BJ (cell line): ENCODE results near the gene REEP6. TPM values are rescaled to one million over a fixed set of nuclear protein-coding genes. Genes with fewer than 3 reads are reported as not detected.

Experiments used
- CTCF ChIA-PET: fragments of 350-600 bp; formaldehyde crosslinking; extraction: SDS; loops from one replicate; lab custom pipeline; 2021; ENCODE audit warnings: antibody characterized with exemption, inconsistent platforms; lab: Yijun Ruan, JAX
- POLR2A ChIA-PET: fragments of 300-600 bp; sonication (Branson Sonifier 250); formaldehyde crosslinking; extraction: SDS; loops from one replicate; lab custom pipeline; 2021; ENCODE audit warnings: antibody characterized with exemption; lab: Charles Lee
- DNase-seq: peaks from one replicate; pipeline ENCODE4 v3.0.0-alpha.2; 2011; ENCODE audit warnings: low read depth
- H3K27me3 ChIP-seq: 2 replicates; pipeline ENCODE4 v1.6.0; 2011; ENCODE audit warnings: low read length; ENCODE audit not compliant: control insufficient read depth, insufficient read depth
- H3K36me3 ChIP-seq: 2 replicates; pipeline ENCODE4 v1.5.1; 2011; ENCODE audit warnings: low read length; ENCODE audit not compliant: control insufficient read depth, insufficient read depth
- H3K4me3 ChIP-seq: 2 replicates; pipeline ENCODE4 v1.5.1; 2011; ENCODE audit warnings: low read depth, mild to moderate bottlenecking, control low read depth, low read length
- polyA plus RNA-seq: library from polyadenylated mRNA; depleted of rRNA; stranded (reverse); fragments of >200 nt; gene quantifications from 2 replicates; pipeline ENCODE4 v1.2.3, GENCODE V29; 2011
- TF ChIP-seq, protein P1 (sequence below): IDR thresholded peaks from 2 replicates; pipeline ENCODE4 v1.5.1; 2011; ENCODE audit warnings: low read depth, mild to moderate bottlenecking, control low read depth, inconsistent platforms, low read length, moderate library complexity; ENCODE audit not compliant: insufficient read depth

REEP6 gene
- polyA plus RNA-seq, 1 experiment: 3.1 TPM

DNA sequence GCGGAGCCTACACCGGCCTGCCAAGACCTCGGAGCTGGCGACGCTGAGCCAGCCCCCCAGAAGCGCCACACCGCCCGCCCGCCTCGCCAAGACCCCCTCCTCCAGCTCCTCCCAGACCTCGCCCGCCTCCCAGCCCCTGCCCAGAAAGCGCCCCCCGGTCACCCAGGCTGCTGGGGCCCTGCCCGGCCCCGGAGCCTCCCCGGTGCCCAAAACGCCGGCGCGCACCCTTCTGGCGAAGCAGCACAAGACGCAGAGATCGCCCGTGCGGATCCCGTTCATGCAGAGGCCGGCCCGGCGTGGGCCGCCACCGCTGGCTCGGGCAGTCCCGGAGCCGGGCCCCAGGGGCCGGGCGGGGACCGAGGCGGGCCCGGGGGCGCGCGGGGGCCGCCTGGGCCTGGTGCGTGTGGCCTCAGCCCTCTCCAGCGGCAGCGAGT lies 22.1 kb upstream of the REEP6 start:
- Histone ChIP-seq H3K27me3 (peaks cover 25% of the 10 kb centered on the region), H3K36me3 (no peaks in the 10 kb centered on the region; the same call in 1 of the 2 replicates), H3K4me3 (peak overlapping the region; percentile 11)
- CTCF ChIA-PET: interaction anchor here (1.2 to 4.3 kb wide), 2 partner anchors 10 to 25 kb away, joined by 4 to 21 read pairs; no protein-coding TSS in a partner anchor
- TF ChIP-seq, protein P1, sequence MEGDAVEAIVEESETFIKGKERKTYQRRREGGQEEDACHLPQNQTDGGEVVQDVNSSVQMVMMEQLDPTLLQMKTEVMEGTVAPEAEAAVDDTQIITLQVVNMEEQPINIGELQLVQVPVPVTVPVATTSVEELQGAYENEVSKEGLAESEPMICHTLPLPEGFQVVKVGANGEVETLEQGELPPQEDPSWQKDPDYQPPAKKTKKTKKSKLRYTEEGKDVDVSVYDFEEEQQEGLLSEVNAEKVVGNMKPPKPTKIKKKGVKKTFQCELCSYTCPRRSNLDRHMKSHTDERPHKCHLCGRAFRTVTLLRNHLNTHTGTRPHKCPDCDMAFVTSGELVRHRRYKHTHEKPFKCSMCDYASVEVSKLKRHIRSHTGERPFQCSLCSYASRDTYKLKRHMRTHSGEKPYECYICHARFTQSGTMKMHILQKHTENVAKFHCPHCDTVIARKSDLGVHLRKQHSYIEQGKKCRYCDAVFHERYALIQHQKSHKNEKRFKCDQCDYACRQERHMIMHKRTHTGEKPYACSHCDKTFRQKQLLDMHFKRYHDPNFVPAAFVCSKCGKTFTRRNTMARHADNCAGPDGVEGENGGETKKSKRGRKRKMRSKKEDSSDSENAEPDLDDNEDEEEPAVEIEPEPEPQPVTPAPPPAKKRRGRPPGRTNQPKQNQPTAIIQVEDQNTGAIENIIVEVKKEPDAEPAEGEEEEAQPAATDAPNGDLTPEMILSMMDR: no peak
- no peak for DNase-seq
- POLR2A ChIA-PET: no interaction called here

GRCh38 chr19:1469255-1470054 lies 21.5 kb upstream of the REEP6 start:
- Histone ChIP-seq H3K27me3 (peaks cover 25% of the 10 kb centered on the region), H3K36me3 (no peaks in the 10 kb centered on the region; the same call in 1 of the 2 replicates), H3K4me3 (peak overlapping the region; percentile 35; the same call in 1 of the 2 replicates)
- POLR2A ChIA-PET: no interaction called here
- CTCF ChIA-PET: interaction anchor here (1.2 to 4.3 kb wide), 2 partner anchors 11 to 25 kb away, joined by 4 to 21 read pairs; no protein-coding TSS in a partner anchor
- DNase-seq: no peak
- TF ChIP-seq, protein P1: no peak

DNA sequence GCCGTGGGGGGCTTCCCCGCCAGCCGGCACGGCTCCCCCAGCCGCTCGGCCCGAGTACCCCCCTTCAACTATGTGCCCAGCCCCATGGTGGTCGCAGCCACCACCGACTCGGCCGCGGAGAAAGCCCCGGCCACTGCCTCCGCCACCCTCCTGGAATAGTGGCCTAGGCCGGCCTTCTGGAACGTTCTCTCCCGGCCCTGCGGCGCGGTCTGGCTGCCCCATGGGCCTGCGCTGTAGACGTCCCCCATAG lies 21.0 kb upstream of the REEP6 start:
- CTCF ChIA-PET: interaction anchor here (1.7 kb wide), 1 partner anchor 26 kb away, joined by 3 read pairs; no protein-coding TSS in a partner anchor
- peaks cover 25% of the 10 kb centered on the region for H3K27me3 ChIP-seq
- peaks cover 3% of the 10 kb centered on the region; the same call in 1 of the 2 replicates for H3K36me3 ChIP-seq
- DNase-seq: no peak
- POLR2A ChIA-PET: no interaction called here
- TF ChIP-seq, protein P1: no peak
- peak overlapping the region; percentile 35 for H3K4me3 ChIP-seq

- POLR2A ChIA-PET: no interaction called here
- CTCF ChIA-PET: interaction anchor here (1.7 kb wide), 1 partner anchor 27 kb away, joined by 3 read pairs; no protein-coding TSS in a partner anchor
- TF ChIP-seq, protein P1: no peak
- DNase-seq: no peak
- H3K27me3 ChIP-seq: peaks cover 25% of the 10 kb centered on the region
- peak overlapping the region; percentile 35 for H3K4me3 ChIP-seq
- H3K36me3 ChIP-seq: peaks cover 5% of the 10 kb centered on the region; the same call in 1 of the 2 replicates
These were observed 20.5 kb upstream of the REEP6 start for GRCh38 chr19:1470305-1471009.

GRCh38 chr19:1471010-1471514 lies 19.9 kb upstream of the REEP6 start:
- ChIA-PET CTCF (interaction anchor here (1.7 kb wide), 1 partner anchor 27 kb away, joined by 3 read pairs; no protein-coding TSS in a partner anchor), POLR2A (no interaction called here)
- peak overlapping the region; percentile 35 for H3K4me3 ChIP-seq
- DNase-seq: no peak
- H3K36me3 ChIP-seq: peaks cover 5% of the 10 kb centered on the region; the same call in 1 of the 2 replicates
- H3K27me3 ChIP-seq: peaks cover 25% of the 10 kb centered on the region
- TF ChIP-seq, protein P1: no peak
